GM12878 (cell line): ENCODE results near the gene HVCN1. TPM values are rescaled to one million over a fixed set of nuclear protein-coding genes. Genes with fewer than 3 reads are reported as not detected.

ENCODE experiments used
- BACH1 ChIP-seq: fragments of 450-650 bp; IDR thresholded peaks from 2 replicates; pipeline ENCODE4 v1.6.1; 2017; ENCODE audit warnings: mild to moderate bottlenecking, borderline replicate concordance
- BMI1 ChIP-seq: fragments of 450-650 bp; IDR thresholded peaks from 2 replicates; pipeline ENCODE4 v1.6.1; 2016; ENCODE audit warnings: mild to moderate bottlenecking, moderate library complexity, borderline replicate concordance
- BRCA1 ChIP-seq: IDR thresholded peaks from 2 replicates; pipeline ENCODE4 v1.6.1; 2011; ENCODE audit warnings: low read depth, low read length, improper control_type of control experiment
- CHD2 ChIP-seq: IDR thresholded peaks from 2 replicates; pipeline ENCODE4 v1.6.1; 2011; ENCODE audit warnings: low read depth, low read length, improper control_type of control experiment, borderline replicate concordance
- CREB1 ChIP-seq: IDR thresholded peaks from 2 replicates; pipeline ENCODE4 v1.6.1; 2012; ENCODE audit warnings: low read depth, mild to moderate bottlenecking, inconsistent platforms
- CREM ChIP-seq: IDR thresholded peaks from 2 replicates; pipeline ENCODE4 v1.6.1; 2014; ENCODE audit warnings: antibody characterized with exemption, low read depth
- EGR1 ChIP-seq, 2 experiments: IDR thresholded peaks; 1 replicate in 1 of 2; 2 replicates in 1 of 2; pipeline ENCODE4 v1.6.1; 2011 to 2012; ENCODE audit warnings: low read depth in 2 of 2, low read length in 2 of 2, borderline replicate concordance in 1 of 2, mild to moderate bottlenecking in 1 of 2, moderate library complexity in 1 of 2
- EZH2 ChIP-seq: IDR thresholded peaks from 2 replicates; pipeline ENCODE4 v1.6.1; 2012; ENCODE audit warnings: low read depth, mild to moderate bottlenecking, control low read depth, inconsistent platforms, low read length, borderline replicate concordance; ENCODE audit not compliant: control insufficient read depth
- FOXM1 ChIP-seq: IDR thresholded peaks from 2 replicates; pipeline ENCODE4 v1.6.1; 2012; ENCODE audit warnings: low read depth, mild to moderate bottlenecking, inconsistent platforms, low read length, moderate library complexity
- IKZF1 ChIP-seq: fragments of 450-650 bp; conservative IDR thresholded peaks from 2 replicates; pipeline ENCODE4 v1.6.1; 2017; ENCODE audit warnings: antibody characterized with exemption, mild to moderate bottlenecking
- KAT2A ChIP-seq: conservative IDR thresholded peaks from 2 replicates; pipeline ENCODE4 v1.6.1; 2011; ENCODE audit warnings: low read depth, low read length; ENCODE audit not compliant: control insufficient read depth
- LARP7 ChIP-seq: fragments of 450-650 bp; IDR thresholded peaks from 2 replicates; pipeline ENCODE4 v1.6.1; 2017; ENCODE audit warnings: mild to moderate bottlenecking
- NBN ChIP-seq: fragments of 450-650 bp; IDR thresholded peaks from 2 replicates; pipeline ENCODE4 v1.6.1; 2016
- NR2C1 ChIP-seq: fragments of 450-650 bp; IDR thresholded peaks from 2 replicates; pipeline ENCODE4 v1.6.1; 2017; ENCODE audit warnings: antibody characterized with exemption, mild to moderate bottlenecking, moderate library complexity
- POLR2AphosphoS2 ChIP-seq: IDR thresholded peaks from 2 replicates; pipeline ENCODE4 v1.6.1; 2011; ENCODE audit warnings: low read depth, mild to moderate bottlenecking, low read length, improper control_type of control experiment, moderate library complexity
- POLR2AphosphoS5 ChIP-seq: IDR thresholded peaks from 2 replicates; pipeline ENCODE4 v1.6.1; 2011; ENCODE audit warnings: mild to moderate bottlenecking, low read length, inconsistent platforms
- SIN3A ChIP-seq: IDR thresholded peaks from 2 replicates; pipeline ENCODE4 v1.6.1; 2012; ENCODE audit warnings: low read depth, low read length, improper control_type of control experiment
- SMAD5 ChIP-seq: IDR thresholded peaks from 2 replicates; pipeline ENCODE4 v1.6.1; 2016; ENCODE audit warnings: antibody characterized with exemption, low read depth
- TARDBP ChIP-seq: IDR thresholded peaks from 2 replicates; pipeline ENCODE4 v1.6.1; 2016; ENCODE audit warnings: borderline replicate concordance
- ZBED1 ChIP-seq: IDR thresholded peaks from 2 replicates; pipeline ENCODE4 v1.6.1; 2016; ENCODE audit warnings: borderline replicate concordance
- ZZZ3 ChIP-seq: IDR thresholded peaks from 2 replicates; pipeline ENCODE4 v1.6.1; 2011; ENCODE audit warnings: low read depth; ENCODE audit not compliant: control insufficient read depth, insufficient read length
- polyA plus RNA-seq, 11 experiments: library from polyadenylated mRNA; depleted of rRNA in 4 of 11; unstranded in 6 of 11; stranded (reverse) in 5 of 11; fragments of >200 nt; fragmentation: Nextera tagmentation in 4 of 11; fragmentation: Illumina TruSeq in 1 of 11; extraction: Ambion mirVana in 4 of 11; extraction: Trizol in 1 of 11; gene quantifications; 1 replicate in 1 of 11; 2 replicates in 10 of 11; pipeline versions ENCODE4 v1.2.1 to v1.2.3, GENCODE V29; 2011 to 2016; ENCODE audit warnings: inconsistent platforms in 2 of 11, missing spikeins in 2 of 11, low read depth in 1 of 11
- total RNA-seq, 4 experiments: library from RNA; depleted of rRNA in 3 of 4; stranded (reverse); fragments of >200 nt in 3 of 4; fragmentation: Illumina TruSeq in 1 of 4; extraction: Trizol in 1 of 4; gene quantifications; 2 replicates each; pipeline versions ENCODE4 v1.2.1 to v1.2.3, GENCODE V29; 2013 to 2021
- TF ChIP-seq, protein P1 (sequence below): fragments of 150-350 bp; IDR thresholded peaks from 2 replicates; pipeline ENCODE4 v1.6.1; 2014; ENCODE audit warnings: mild to moderate bottlenecking, low read depth, low read length
- TF ChIP-seq, protein P2 (sequence below): IDR thresholded peaks from 2 replicates; pipeline ENCODE4 v1.6.1; 2012; ENCODE audit warnings: low read depth, low read length, improper control_type of control experiment
- TF ChIP-seq, protein P3 (sequence below): IDR thresholded peaks from 2 replicates; pipeline ENCODE4 v1.6.1; 2011; ENCODE audit warnings: mild to moderate bottlenecking, low read depth, low read length, moderate library complexity; ENCODE audit not compliant: insufficient replicate concordance
- TF ChIP-seq, protein P4 (sequence below): fragments of 450-650 bp; IDR thresholded peaks from 2 replicates; pipeline ENCODE4 v1.6.1; 2016; ENCODE audit warnings: mild to moderate bottlenecking

The HVCN1 gene
- total and polyA plus RNA-seq, 10 of the 15 experiments (the other 5 are each of a cell fraction or from before 2014, with no cell fraction given): 27.8 to 181 (median 103) TPM

DNA sequence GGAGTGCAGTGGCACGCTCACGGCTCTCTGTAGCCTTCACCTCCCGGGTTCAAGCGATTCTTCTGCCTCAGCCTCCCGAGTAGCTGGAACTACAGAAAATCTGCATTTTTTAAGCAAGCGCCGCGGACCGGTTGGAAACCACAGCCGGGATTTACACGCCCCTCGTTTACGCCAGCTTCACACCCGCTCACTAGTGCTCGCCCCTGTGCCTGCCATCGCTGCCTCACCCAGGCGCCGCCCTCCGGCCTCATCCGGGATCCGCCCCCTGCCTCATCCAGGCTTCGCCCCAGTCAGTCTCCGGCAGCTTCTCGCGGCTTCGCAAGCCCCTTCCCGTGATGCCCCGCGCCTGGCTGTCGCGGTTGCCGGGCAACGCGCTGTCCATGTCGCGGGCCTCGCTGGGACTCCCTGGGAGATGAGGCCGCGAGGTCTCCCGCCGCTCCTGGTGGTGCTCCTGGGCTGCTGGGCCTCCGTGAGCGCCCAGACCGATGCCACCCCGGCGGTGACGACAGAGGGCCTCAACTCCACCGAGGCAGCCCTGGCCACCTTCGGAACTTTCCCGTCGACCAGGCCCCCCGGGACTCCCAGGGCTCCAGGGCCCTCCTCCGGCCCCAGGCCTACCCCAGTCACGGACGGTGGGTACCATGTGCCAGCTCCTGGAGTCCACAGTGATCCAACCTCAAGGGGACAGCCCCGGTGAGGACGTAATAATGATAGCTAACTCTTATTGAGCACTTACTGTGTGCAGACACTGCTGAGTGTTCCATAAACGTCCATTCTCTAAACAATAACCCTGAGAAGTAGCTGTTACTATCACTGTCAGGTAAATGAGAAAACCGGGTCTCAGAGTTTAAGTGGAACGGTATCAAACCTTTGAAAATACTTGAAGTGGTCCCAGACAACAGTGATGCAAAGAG, 74.9 kb downstream of the HVCN1 start, which contains the start of gene TCTN1 (continued):
- TF ChIP-seq, protein P1, sequence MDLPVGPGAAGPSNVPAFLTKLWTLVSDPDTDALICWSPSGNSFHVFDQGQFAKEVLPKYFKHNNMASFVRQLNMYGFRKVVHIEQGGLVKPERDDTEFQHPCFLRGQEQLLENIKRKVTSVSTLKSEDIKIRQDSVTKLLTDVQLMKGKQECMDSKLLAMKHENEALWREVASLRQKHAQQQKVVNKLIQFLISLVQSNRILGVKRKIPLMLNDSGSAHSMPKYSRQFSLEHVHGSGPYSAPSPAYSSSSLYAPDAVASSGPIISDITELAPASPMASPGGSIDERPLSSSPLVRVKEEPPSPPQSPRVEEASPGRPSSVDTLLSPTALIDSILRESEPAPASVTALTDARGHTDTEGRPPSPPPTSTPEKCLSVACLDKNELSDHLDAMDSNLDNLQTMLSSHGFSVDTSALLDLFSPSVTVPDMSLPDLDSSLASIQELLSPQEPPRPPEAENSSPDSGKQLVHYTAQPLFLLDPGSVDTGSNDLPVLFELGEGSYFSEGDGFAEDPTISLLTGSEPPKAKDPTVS: peak; percentile 95
- no peak for TF ChIP-seq TARDBP
- no peak for TF ChIP-seq ZZZ3
- TF ChIP-seq, protein P2, sequence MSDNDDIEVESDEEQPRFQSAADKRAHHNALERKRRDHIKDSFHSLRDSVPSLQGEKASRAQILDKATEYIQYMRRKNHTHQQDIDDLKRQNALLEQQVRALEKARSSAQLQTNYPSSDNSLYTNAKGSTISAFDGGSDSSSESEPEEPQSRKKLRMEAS: peak; percentile 61; the same call in 1 of the 2 replicates
- no peak for TF ChIP-seq KAT2A
- peak; percentile 78 for TF ChIP-seq SIN3A
- TF ChIP-seq CREB1: peak; percentile 27; the same call in 1 of the 2 replicates
- no peak for TF ChIP-seq EZH2
- peak; percentile 70; the same call in 1 of the 2 replicates for TF ChIP-seq SMAD5
- peak; percentile 17; the same call in 1 of the 2 replicates for TF ChIP-seq ZBED1
- TF ChIP-seq BMI1: peak; percentile 95
- peak; percentile 81; the same call in 1 of the 2 replicates for TF ChIP-seq LARP7
- TF ChIP-seq NR2C1: no peak
- peak; percentile 80 for TF ChIP-seq POLR2AphosphoS5
- peak; percentile 66; the same call in 1 of the 2 replicates for TF ChIP-seq IKZF1
- TF ChIP-seq EGR1 (IDR thresholded peaks at IDR 0.05; ENCODE audit: borderline replicate concordance in 1 of 2, low read depth in 2 of 2, low read length in 2 of 2): peak in 1 of 2 experiments; percentile 49; a peak in 1 of 3 replicates
- TF ChIP-seq CREM: peak; percentile 42; the same call in 1 of the 2 replicates
- TF ChIP-seq, protein P3, sequence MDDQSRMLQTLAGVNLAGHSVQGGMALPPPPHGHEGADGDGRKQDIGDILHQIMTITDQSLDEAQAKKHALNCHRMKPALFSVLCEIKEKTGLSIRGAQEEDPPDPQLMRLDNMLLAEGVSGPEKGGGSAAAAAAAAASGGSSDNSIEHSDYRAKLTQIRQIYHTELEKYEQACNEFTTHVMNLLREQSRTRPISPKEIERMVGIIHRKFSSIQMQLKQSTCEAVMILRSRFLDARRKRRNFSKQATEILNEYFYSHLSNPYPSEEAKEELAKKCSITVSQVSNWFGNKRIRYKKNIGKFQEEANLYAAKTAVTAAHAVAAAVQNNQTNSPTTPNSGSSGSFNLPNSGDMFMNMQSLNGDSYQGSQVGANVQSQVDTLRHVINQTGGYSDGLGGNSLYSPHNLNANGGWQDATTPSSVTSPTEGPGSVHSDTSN: peak; percentile 60
- 0 out of 2 replicates have a peak, but pooled peaks have one; percentile 48 for TF ChIP-seq POLR2AphosphoS2
- TF ChIP-seq NBN: peak; percentile 78; the same call in 1 of the 2 replicates
- TF ChIP-seq, protein P4, sequence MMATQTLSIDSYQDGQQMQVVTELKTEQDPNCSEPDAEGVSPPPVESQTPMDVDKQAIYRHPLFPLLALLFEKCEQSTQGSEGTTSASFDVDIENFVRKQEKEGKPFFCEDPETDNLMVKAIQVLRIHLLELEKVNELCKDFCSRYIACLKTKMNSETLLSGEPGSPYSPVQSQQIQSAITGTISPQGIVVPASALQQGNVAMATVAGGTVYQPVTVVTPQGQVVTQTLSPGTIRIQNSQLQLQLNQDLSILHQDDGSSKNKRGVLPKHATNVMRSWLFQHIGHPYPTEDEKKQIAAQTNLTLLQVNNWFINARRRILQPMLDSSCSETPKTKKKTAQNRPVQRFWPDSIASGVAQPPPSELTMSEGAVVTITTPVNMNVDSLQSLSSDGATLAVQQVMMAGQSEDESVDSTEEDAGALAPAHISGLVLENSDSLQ: peak; percentile 92
- TF ChIP-seq CHD2: peak; percentile 97
- no peak for TF ChIP-seq FOXM1
- peak; percentile 72; the same call in 1 of the 2 replicates for TF ChIP-seq BACH1
- peak; percentile 67 for TF ChIP-seq BRCA1
